Fibroblast of lung (primary cell): ENCODE data around the gene CTSG. TPM values are rescaled to one million over a fixed set of nuclear protein-coding genes. Genes with fewer than 3 reads are reported as not detected.
"Not testable (repeated sequence)": the region's sequence is repeated elsewhere in the genome, so short reads cannot be mapped to it uniquely, and the experiment has no call there.

ENCODE experiments used
- DNase-seq, 2 donors: peaks; one replicate each; pipeline versions ENCODE4 v3.0.0 to v3.0.0-alpha.2; 2010; ENCODE audit warnings: low read depth in 2 of 2
- H2AFZ ChIP-seq: 2 replicates; pipeline ENCODE4 v1.5.1; 2012; ENCODE audit warnings: low read length, control low read depth, inconsistent platforms
- H3K27ac ChIP-seq: 2 replicates; pipeline ENCODE4 v1.5.1; 2011; ENCODE audit warnings: low read length, control low read depth; ENCODE audit not compliant: insufficient read depth
- H3K27me3 ChIP-seq: 2 replicates; pipeline ENCODE4 v1.5.1; 2011; ENCODE audit warnings: mild to moderate bottlenecking, low read length; ENCODE audit not compliant: control insufficient read depth, insufficient read depth
- H3K36me3 ChIP-seq: 2 replicates; pipeline ENCODE4 v1.5.1; 2011; ENCODE audit warnings: low read length; ENCODE audit not compliant: control insufficient read depth, insufficient read depth
- H3K4me1 ChIP-seq: 2 replicates; pipeline ENCODE4 v1.5.1; 2011; ENCODE audit warnings: low read length; ENCODE audit not compliant: control insufficient read depth, insufficient read depth; ENCODE audit errors: extremely low read depth
- H3K4me2 ChIP-seq: 2 replicates; pipeline ENCODE4 v1.5.1; 2011; ENCODE audit warnings: low read length, control low read depth; ENCODE audit not compliant: insufficient read depth; ENCODE audit errors: extremely low read depth
- H3K4me3 ChIP-seq, 4 experiments: fragments of 200-600 bp in 1 of 4; sonication (generic) in 1 of 4; replicated peaks in 1 of 4; 2 replicates each; pipeline ENCODE4 v1.5.1; 2011 to 2016; ENCODE audit warnings: low read length in 4 of 4, low read depth in 3 of 4, mild to moderate bottlenecking in 3 of 4, control low read depth in 2 of 4, inconsistent platforms in 1 of 4, mixed read lengths in 1 of 4; ENCODE audit not compliant: insufficient read depth in 1 of 4; ENCODE audit errors: control extremely low read depth in 1 of 4
- H3K79me2 ChIP-seq: 2 replicates; pipeline ENCODE4 v1.5.1; 2012; ENCODE audit warnings: mild to moderate bottlenecking, low read length, inconsistent platforms; ENCODE audit not compliant: control insufficient read depth, insufficient read depth
- H3K9ac ChIP-seq: 2 replicates; pipeline ENCODE4 v1.5.1; 2011; ENCODE audit warnings: mild to moderate bottlenecking, low read length, control low read depth; ENCODE audit not compliant: insufficient read depth
- H3K9me3 ChIP-seq: 2 replicates; pipeline ENCODE4 v1.5.1; 2012; ENCODE audit warnings: low read depth, low read length; ENCODE audit not compliant: control insufficient read depth, insufficient read depth
- H4K20me1 ChIP-seq: 2 replicates; pipeline ENCODE4 v1.5.1; 2011; ENCODE audit warnings: low read length; ENCODE audit not compliant: control insufficient read depth, insufficient read depth; ENCODE audit errors: extremely low read depth
- CTCF ChIP-seq, 2 donors: IDR thresholded peaks in 1 of 2; conservative IDR thresholded peaks in 1 of 2; 1 replicate in 1 of 2; 2 replicates in 1 of 2; pipeline ENCODE4 v1.5.1; 2011 to 2012; ENCODE audit warnings: low read length in 2 of 2, control low read depth in 1 of 2, inconsistent platforms in 1 of 2, low read depth in 1 of 2, mild to moderate bottlenecking in 1 of 2
- EZH2 ChIP-seq: IDR thresholded peaks from 2 replicates; pipeline ENCODE4 v1.5.1; 2012; ENCODE audit warnings: low read length, control low read depth, mild to moderate bottlenecking; ENCODE audit errors: missing control alignments
- polyA plus RNA-seq, 2 donors: library from polyadenylated mRNA; depleted of rRNA in 1 of 2; stranded (reverse) in 1 of 2; unstranded in 1 of 2; fragments of >200 nt; gene quantifications; 2 replicates each; pipeline ENCODE4 v1.2.1, GENCODE V29; 2011 to 2012; ENCODE audit warnings: missing spikeins in 1 of 2
- total RNA-seq: library from RNA; depleted of rRNA; stranded (reverse); fragments of >200 nt; gene quantifications from 2 replicates; pipeline ENCODE4 v1.2.1, GENCODE V29; 2014

The CTSG gene
- total and polyA plus RNA-seq, 2 donors (not counting 1 experiment from before 2014, with no cell fraction given): not detected

- Histone ChIP-seq H3K27me3 (no peaks in the 10 kb centered on the region), H4K20me1 (no peaks in the 10 kb centered on the region), H3K4me3 (no peak overlapping the region), H3K79me2 (no peaks in the 10 kb centered on the region), H3K9me3 (no peaks in the 10 kb centered on the region), H3K4me2 (no peak overlapping the region), H3K36me3 (no peaks in the 10 kb centered on the region), H3K4me1 (no peaks in the 10 kb centered on the region), H3K9ac (no peak overlapping the region), H2AFZ (no peak overlapping the region), H3K27ac (no peak overlapping the region)
- TF ChIP-seq CTCF (conservative IDR thresholded peaks at IDR 0.05 in 1 of 2, IDR thresholded peaks at IDR 0.05 in 1 of 2; ENCODE audit: low read depth in 1 of 2, low read length in 2 of 2): no peak
- TF ChIP-seq EZH2: no peak
- no peak for DNase-seq
Observed at GRCh38 chr14:24535737-24536136, 40.3 kb downstream of the CTSG start.

GRCh38 chr14:24534286-24534685 lies 41.8 kb downstream of the CTSG start:
- Histone ChIP-seq H2AFZ (no peak overlapping the region), H3K79me2 (no peaks in the 10 kb centered on the region)

GRCh38 chr14:24525877-24526620 lies 50.0 kb downstream of the CTSG start:
- H4K20me1 ChIP-seq, H3K79me2 ChIP-seq, H3K27me3 ChIP-seq, H3K4me2 ChIP-seq, H3K4me3 ChIP-seq, H3K36me3 ChIP-seq, H2AFZ ChIP-seq, H3K9ac ChIP-seq, H3K4me1 ChIP-seq, H3K9me3 ChIP-seq, H3K27ac ChIP-seq, DNase-seq: not testable (repeated sequence)

More at GRCh38 chr14:24534286-24534685, 41.8 kb downstream of the CTSG start:
- Histone ChIP-seq H3K4me2 (no peak overlapping the region), H3K36me3 (no peaks in the 10 kb centered on the region), H4K20me1 (no peaks in the 10 kb centered on the region), H3K27me3 (no peaks in the 10 kb centered on the region), H3K9ac (no peak overlapping the region), H3K27ac (no peak overlapping the region), H3K4me3 (no peak overlapping the region), H3K4me1 (no peaks in the 10 kb centered on the region), H3K9me3 (no peaks in the 10 kb centered on the region)
- TF ChIP-seq EZH2: no peak
- TF ChIP-seq CTCF (conservative IDR thresholded peaks at IDR 0.05 in 1 of 2, IDR thresholded peaks at IDR 0.05 in 1 of 2; ENCODE audit: low read depth in 1 of 2, low read length in 2 of 2): no peak
- DNase-seq: no peak

Other genes starting within 250 kb of the CTSG start
- gene ADCY4, start 241.2 kb downstream of the CTSG start, total RNA-seq: 1.3 and 7.4 TPM in 2 replicates
- gene ADCY4, start 241.2 kb downstream of the CTSG start, polyA plus RNA-seq: 0.43 and 1.4 TPM in 2 replicates
- 0.26 and 0.33 TPM in 2 replicates for gene RIPK3, start 236.3 kb downstream of the CTSG start, total RNA-seq
- 0.20 and 0.34 TPM in 2 replicates for gene RIPK3, start 236.3 kb downstream of the CTSG start, polyA plus RNA-seq
- 33.1 and 59.9 TPM in 2 replicates for gene NFATC4, start 208.1 kb downstream of the CTSG start, total RNA-seq
- 23.8 and 27.1 TPM in 2 replicates for gene NFATC4, start 208.1 kb downstream of the CTSG start, polyA plus RNA-seq
- gene NYNRIN, start 177.2 kb downstream of the CTSG start, total RNA-seq: 8.2 and 16.2 TPM in 2 replicates
- 7.2 and 7.7 TPM in 2 replicates for gene NYNRIN, start 177.2 kb downstream of the CTSG start, polyA plus RNA-seq
- 2.6 and 5.3 TPM in 2 replicates for gene CBLN3, start 146.6 kb downstream of the CTSG start, total RNA-seq
- 2.6 and 2.7 TPM in 2 replicates for gene CBLN3, start 146.6 kb downstream of the CTSG start, polyA plus RNA-seq
- 55.2 and 61.1 TPM in 2 replicates for gene KHNYN, start 146.3 kb downstream of the CTSG start, total RNA-seq
- gene KHNYN, start 146.3 kb downstream of the CTSG start, polyA plus RNA-seq: 12.2 and 14.6 TPM in 2 replicates
- gene SDR39U1, start 133.5 kb downstream of the CTSG start, total RNA-seq: 8.7 and 9.9 TPM in 2 replicates
- gene SDR39U1, start 133.5 kb downstream of the CTSG start, polyA plus RNA-seq: 24.7 and 31.9 TPM in 2 replicates
- not detected in 2 replicates for gene CMA1, start 68.0 kb downstream of the CTSG start, total RNA-seq
- not detected in 2 replicates for gene CMA1, start 68.0 kb downstream of the CTSG start, polyA plus RNA-seq
- not detected in 2 replicates for gene GZMH, start 33.4 kb upstream of the CTSG start, total RNA-seq
- not detected in 2 replicates for gene GZMH, start 33.4 kb upstream of the CTSG start, polyA plus RNA-seq
- gene GZMB, start 57.9 kb upstream of the CTSG start, total RNA-seq: not detected in 2 replicates
- not detected in 2 replicates for gene GZMB, start 57.9 kb upstream of the CTSG start, polyA plus RNA-seq